Jurkat, Clone E6-1 (cell line): Measurements from ENCODE around the gene LRP3.

Experiments
- DNase-seq: peaks from one replicate; pipeline ENCODE4 v3.0.0-alpha.2; 2011; ENCODE audit warnings: low read depth, low spot score
- H3K4me3 ChIP-seq: 2 replicates; pipeline ENCODE4 v1.5.1; 2011; ENCODE audit warnings: mild to moderate bottlenecking, low read length, control low read depth, moderate library complexity

The LRP3 gene

DNA sequence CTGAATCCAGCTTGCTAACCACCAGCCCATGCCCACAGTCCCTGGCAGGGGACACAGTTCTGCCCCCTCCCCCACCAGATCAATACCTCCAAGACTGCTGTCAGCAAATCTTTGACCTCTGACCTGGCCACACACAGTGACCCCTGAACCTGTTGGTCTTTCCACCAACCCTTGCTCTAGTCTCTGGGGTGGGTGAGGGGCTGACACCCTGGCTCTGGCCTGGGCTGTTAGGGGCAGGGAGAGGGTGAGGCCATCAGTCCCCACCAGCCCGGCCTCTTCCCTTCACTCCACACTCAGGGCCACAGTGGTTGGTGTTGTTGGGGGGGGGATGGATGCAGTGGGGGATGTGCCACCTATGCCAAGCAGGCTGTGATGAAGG is 53.3 kb downstream of the LRP3 start:
- no peak overlapping the region for H3K4me3 ChIP-seq

DNA sequence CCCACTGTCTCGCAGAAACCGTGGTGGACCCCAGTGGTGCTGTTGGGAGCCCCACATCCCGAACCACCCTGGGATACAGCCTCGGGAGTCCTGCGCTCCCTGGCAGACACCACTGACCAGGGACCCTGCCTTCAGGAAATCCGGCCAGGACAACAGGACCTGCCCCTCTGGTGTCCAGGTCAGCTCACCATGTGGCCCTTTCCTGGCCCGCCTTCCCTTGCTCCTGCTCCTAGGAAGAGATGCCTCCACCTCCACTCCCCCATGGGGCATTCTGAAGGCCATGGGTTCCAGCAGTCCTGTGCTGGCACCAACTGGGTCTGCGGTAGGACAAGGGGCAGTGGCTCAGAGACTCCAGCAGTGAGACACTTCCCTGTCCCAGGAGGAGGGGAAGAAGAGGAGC is 54.0 kb downstream of the LRP3 start:
- H3K4me3 ChIP-seq = no peak overlapping the region
- no peak for DNase-seq

More for the DNA sequence above, 53.3 kb downstream of the LRP3 start:
- no peak for DNase-seq

DNA sequence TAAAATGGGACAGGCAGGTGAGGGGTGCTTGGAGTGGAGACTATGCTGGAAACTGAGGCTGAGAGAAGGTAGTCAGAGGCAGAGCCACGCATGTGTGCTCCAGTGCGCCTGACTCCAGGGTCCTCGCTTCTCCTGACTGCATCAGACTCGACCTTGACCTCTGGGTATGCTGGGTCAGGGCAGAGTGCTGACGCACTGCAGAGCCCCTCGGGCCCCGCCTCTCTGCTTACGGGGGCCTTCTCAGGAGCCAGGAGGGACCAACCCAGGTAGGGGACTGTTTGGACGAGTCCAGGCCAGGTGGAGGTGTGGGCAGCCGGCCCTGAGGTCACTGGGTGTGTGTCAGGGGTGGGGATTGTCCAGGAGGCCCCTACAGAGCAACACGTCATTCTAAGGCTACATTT is 54.4 kb downstream of the LRP3 start:
- DNase-seq = no peak

DNA sequence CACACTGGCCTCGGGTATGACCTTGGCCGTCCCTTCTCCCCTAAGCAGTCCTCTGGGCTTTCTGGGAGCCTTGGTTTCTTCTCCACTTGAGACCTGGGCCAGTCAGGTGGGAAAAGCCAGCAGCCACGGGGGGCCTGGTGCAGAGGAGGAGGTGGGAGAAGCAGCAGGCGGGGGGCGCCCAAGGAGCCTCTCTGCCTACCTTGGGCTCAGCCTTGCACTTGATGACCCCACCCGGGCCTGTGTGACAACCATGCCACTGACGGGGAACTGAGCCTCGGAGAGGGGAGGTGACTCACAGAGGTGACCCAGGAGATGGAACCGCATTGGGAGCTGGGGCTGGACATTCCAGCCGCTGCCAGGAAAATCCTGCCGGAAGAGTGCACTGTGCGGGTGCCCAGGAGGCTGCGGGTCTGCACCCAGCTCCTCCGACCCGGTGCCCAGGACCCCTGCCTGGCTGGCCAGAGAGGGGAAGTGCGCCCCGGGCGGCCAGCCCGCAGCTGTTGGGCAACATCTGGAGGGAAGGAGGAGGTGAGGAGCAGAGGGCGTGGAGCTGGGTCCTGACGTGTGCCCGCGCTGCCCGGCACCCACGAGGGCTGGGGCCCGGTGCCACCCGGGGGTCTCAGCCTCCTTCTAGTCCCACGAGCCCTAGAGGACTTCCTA is 55.0 kb downstream of the LRP3 start:
- no peak overlapping the region for H3K4me3 ChIP-seq
- DNase-seq = no peak

More for the DNA sequence above, 54.4 kb downstream of the LRP3 start:
- H3K4me3 ChIP-seq = no peak overlapping the region

DNA sequence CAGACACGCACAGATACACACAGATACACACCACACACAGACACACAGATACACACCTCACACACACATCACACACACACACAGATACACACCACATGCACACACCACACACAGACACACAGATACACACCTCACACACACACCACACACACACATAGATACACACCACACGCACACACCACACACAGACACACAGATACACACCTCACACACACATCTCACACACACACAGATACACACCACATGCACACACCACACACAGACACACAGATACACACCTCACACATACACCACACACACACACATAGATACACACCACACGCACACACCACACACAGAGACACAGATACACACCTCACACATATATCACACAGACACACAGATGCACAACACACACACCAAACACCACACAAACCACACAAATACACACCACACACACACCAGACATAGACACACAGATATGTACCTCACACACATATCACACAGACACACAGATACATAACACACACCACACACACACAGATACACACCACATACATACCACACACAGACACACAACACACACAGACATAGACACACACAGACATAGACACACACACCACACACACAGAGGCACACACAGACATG is 55.7 kb downstream of the LRP3 start:
- no peak overlapping the region for H3K4me3 ChIP-seq
- no peak for DNase-seq

DNA sequence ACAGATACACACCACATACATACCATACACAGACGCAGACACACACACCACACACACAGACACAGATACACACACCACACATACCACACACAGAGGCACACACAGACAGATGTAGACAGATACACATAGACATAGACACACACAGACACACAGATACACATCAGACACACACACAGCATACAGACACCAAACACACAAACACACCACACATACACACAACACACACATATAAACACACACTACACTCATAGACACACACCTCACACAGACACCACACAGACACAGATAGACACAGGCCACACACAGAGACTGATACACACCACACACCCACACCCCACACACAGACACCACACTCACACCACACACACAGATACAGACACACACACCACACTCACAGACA is 56.4 kb downstream of the LRP3 start:
- no peak overlapping the region for H3K4me3 ChIP-seq
- no peak for DNase-seq

DNA sequence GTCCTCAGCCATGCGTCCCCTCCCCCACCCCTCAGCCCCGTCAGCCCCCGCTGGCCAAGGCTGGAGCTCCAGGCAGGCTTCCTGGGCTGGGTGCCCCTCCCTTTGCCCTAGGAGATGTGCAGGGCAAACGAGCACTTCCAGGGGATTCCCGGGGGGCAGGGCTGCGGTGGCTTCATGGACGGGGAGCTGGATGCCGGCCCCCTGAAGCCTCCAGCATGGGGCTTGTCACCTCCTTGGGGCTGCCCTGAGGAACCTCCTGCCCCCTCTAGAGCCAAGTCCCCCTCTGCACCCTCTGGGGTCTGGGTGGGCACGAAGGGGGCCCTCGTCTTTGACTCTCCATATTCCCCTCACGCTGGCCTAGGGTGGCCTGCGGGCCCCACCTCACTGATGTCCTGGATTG is 56.9 kb downstream of the LRP3 start:
- H3K4me3 ChIP-seq = no peak overlapping the region
- no peak for DNase-seq

DNA sequence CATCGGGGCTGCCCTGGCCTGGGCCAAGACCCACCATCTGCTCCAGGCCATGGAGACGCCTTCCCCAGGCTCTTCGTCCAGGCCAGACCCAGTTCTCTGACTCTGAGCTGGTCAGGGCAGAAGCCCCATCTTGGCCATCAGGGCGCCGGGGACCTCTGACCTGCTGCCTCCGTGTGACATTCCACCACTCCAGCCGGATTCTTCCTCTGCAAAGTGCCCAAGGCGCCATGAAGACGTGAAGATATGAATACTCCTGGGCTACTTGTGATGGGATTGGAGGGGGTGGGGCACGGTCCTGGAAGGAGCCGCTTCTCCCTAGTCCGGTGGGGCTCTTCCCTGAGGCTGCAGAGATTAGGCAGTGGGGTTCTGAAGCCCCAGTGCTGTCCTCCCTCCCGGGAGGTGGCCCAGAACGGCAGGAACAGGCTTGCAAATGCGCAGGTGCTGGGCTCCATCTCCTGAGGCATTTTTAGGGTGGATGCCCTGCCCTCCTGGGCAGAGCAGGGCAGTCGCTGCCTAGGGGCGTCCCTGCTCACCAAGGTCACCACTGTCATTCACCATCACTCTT is 57.5 kb downstream of the LRP3 start:
- DNase-seq = no peak
- no peak overlapping the region for H3K4me3 ChIP-seq

DNA sequence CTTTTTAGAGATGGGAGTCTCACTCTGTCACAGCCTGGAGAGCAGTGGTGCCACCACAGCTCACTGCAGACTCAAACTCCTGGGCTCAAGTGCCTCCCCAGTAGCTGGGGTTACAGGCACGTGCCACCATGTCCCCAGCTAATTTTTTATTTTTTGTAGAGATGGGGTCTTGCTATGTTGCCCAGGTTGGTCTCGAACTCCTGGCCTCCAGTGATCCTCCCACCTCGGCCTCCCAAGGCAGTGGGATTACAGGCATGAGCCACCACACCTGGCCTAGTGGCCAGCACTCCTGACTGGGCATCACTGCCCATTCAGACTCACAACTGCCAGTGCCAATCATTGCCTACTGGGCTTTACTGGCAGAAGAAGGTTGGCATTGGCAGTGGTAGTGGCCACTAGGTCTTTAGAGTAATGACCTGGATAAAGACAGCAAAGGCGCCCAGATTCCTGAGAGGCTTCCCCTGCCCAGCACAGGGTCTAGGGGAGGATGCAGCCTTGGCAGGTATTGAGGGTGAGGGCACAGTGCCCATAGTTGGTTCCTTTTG is 58.4 kb downstream of the LRP3 start:
- no peak overlapping the region for H3K4me3 ChIP-seq
- DNase-seq = no peak

DNA sequence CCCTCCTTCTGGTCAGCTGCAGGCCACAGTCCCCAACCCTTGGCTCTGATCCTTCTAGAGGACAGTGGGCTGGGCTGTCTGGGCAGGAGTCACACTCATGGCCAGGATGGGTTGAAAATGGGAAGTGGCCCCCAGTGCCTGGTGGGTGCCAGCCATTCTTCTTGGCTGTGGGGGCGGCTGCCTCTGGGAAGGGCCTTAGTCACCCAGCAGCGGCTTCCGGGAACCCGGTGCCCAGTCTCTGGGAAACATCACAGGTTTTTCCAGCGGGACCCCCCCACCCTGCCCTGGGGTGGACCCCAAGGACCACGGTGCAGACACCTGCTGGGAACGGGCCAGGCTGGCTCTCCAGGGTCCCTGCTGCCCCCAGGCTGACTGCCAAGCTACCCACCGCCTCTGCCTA is 58.8 kb downstream of the LRP3 start:
- DNase-seq = no peak
- no peak overlapping the region for H3K4me3 ChIP-seq

DNA sequence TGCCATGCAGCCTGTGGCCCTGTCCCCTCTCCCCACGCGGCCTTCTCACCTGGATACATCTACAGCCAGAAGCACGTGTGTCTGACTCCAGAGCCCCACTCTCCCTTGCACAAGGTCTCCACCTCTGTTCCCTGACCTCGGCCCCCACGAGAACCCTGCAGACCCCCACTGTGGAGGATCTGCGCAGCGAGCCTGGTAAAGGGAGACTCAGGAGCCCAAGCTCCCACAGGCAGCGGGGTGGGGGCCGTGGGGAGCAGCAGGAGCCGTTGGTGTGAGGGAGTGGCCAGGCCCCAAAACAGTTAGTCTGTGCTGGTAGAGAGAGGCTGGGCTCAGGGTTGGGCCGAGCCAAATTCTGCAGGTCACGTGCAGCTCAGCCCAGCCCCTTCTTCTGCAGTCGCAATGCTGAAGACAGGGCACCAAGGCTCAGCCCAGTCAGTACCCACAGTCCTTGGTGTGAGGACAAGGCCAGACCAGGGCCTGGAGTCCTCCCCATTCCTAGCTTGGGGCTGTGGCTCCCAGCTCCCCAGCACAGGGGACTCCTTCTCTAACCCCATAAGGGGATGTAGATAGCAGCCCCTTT is 60.2 kb downstream of the LRP3 start:
- DNase-seq = no peak
- H3K4me3 ChIP-seq = no peak overlapping the region

DNA sequence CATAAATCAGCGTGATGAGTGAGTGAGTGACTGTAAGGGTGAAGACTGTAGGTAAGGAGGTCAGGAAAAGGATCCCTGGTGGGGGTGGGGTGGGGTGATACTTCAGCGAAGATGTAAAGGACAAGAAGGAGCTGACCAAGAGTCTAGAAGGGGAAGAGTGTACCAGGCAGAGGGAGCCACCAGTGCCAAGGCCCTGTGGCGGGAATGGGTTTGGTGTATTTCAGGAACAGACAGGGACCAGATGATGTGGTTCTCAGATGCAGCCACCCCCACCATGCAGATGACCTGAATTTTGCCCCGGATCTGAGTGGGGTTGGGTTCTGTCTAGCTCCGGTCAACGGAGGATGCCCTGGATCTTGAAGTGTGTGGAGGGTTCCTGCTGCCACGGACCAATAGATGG is 61.7 kb downstream of the LRP3 start:
- no peak overlapping the region for H3K4me3 ChIP-seq
- no peak for DNase-seq

DNA sequence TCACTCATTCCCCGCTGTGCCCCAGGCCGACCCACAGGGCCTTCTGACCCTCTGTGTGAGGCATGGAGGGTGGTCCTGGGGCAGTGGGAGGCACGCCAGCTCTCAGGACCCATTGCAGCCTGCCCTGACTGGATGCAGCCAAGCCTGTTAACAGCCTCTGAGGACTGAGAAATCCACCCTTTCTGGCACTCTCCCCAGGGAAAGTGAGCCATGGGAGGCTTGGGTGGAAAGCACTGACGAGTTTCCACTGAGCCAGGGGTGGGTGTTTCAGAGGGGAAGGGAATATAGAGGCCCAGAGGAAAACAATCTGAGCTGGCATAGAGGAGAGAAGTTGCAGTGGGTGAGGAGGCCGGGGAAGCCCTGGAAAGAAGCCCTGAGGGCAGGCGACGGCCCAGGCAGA is 62.1 kb downstream of the LRP3 start:
- DNase-seq = no peak
- no peak overlapping the region for H3K4me3 ChIP-seq

DNA sequence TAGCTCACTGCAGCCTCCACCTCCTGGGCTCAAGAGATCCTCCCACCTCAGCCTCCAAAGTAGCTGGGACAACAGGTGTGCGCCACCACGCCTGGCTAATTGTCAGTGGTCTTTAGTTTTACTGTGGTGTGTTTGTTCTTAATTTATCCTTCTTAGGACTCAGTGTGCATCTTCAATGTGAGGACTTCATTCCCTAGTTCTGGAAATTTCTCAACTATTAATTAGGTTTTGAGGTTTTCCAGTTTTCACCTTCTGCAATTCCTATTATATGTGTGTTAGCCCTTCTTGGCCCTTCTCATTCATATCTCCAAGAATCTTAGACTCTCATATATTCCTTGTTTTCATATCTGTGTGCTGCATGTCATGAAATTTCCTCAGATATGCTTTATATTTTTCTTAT is 63.7 kb downstream of the LRP3 start:
- DNase-seq = no peak

More for the DNA sequence above, 63.7 kb downstream of the LRP3 start:
- H3K4me3 ChIP-seq = no peak overlapping the region
